H9 (cell line): Measurements from ENCODE around the gene FOXA2. TPM values are rescaled to one million over a fixed set of nuclear protein-coding genes. Genes with fewer than 3 reads are reported as not detected.

Source experiments
- DNase-seq: peaks from one replicate; pipeline ENCODE4 v3.0.0-alpha.2; 2017
- H2AFZ ChIP-seq: one replicate; pipeline ENCODE4 v1.6.1; 2013; ENCODE audit warnings: mild to moderate bottlenecking, low read length, control low read depth, moderate library complexity
- H2AK5ac ChIP-seq: 2 replicates; pipeline ENCODE4 v1.6.1; 2013; ENCODE audit warnings: low read length, control low read depth, mixed read lengths; ENCODE audit not compliant: insufficient read length
- H2BK120ac ChIP-seq: one replicate; pipeline ENCODE4 v1.6.1; 2013; ENCODE audit warnings: low read depth, mild to moderate bottlenecking, low read length, control low read depth, inconsistent platforms; ENCODE audit not compliant: poor library complexity, severe bottlenecking
- H2BK12ac ChIP-seq: 2 replicates; pipeline ENCODE4 v1.6.1; 2013; ENCODE audit warnings: low read length, control low read depth, mixed read lengths, low read depth; ENCODE audit not compliant: insufficient read length
- H2BK15ac ChIP-seq: 2 replicates; pipeline ENCODE4 v1.6.1; 2013; ENCODE audit warnings: low read depth, low read length, control low read depth
- H2BK20ac ChIP-seq: one replicate; pipeline ENCODE4 v1.6.1; 2013; ENCODE audit warnings: low read depth, mild to moderate bottlenecking, low read length, control low read depth, inconsistent platforms; ENCODE audit not compliant: poor library complexity, severe bottlenecking
- H2BK5ac ChIP-seq: 2 replicates; pipeline ENCODE4 v1.6.1; 2013; ENCODE audit warnings: low read length, control low read depth, mixed read lengths; ENCODE audit not compliant: insufficient read length
- H3K14ac ChIP-seq: 2 replicates; pipeline ENCODE4 v1.6.1; 2013; ENCODE audit warnings: low read length, control low read depth; ENCODE audit not compliant: insufficient read depth
- H3K18ac ChIP-seq: 2 replicates; pipeline ENCODE4 v1.6.1; 2013; ENCODE audit warnings: low read depth, mild to moderate bottlenecking, mixed read lengths, low read length, control low read depth; ENCODE audit not compliant: insufficient read length
- H3K23ac ChIP-seq: 2 replicates; pipeline ENCODE4 v1.6.1; 2013; ENCODE audit warnings: low read length, control low read depth, mixed read lengths, low read depth; ENCODE audit not compliant: insufficient read length
- H3K23me2 ChIP-seq: 2 replicates; pipeline ENCODE4 v1.6.1; 2013; ENCODE audit warnings: low read depth, mild to moderate bottlenecking, mixed read lengths, low read length, control low read depth; ENCODE audit not compliant: insufficient read length, poor library complexity, severe bottlenecking
- H3K27ac ChIP-seq: 2 replicates; pipeline ENCODE4 v1.5.1; 2013; ENCODE audit warnings: low read length, control low read depth, mixed read lengths, low read depth; ENCODE audit not compliant: insufficient read length
- H3K27me3 ChIP-seq: 2 replicates; pipeline ENCODE4 v1.6.1; 2013; ENCODE audit warnings: low read length, control low read depth, inconsistent platforms; ENCODE audit not compliant: insufficient read depth
- H3K4ac ChIP-seq: 2 replicates; pipeline ENCODE4 v1.6.1; 2013; ENCODE audit warnings: low read depth, mild to moderate bottlenecking, control low read depth, inconsistent platforms, low read length, moderate library complexity
- H3K4me1 ChIP-seq: 2 replicates; pipeline ENCODE4 v1.6.1; 2013; ENCODE audit warnings: low read length, control low read depth, inconsistent platforms; ENCODE audit not compliant: insufficient read depth
- H3K4me2 ChIP-seq: 2 replicates; pipeline ENCODE4 v1.6.1; 2013; ENCODE audit warnings: low read length, control low read depth, mixed read lengths; ENCODE audit not compliant: insufficient read length, insufficient read depth
- H3K56ac ChIP-seq: 2 replicates; pipeline ENCODE4 v1.6.1; 2013; ENCODE audit warnings: low read depth, mild to moderate bottlenecking, mixed read lengths, low read length, control low read depth; ENCODE audit not compliant: insufficient read length
- H3K79me1 ChIP-seq: 2 replicates; pipeline ENCODE4 v1.6.1; 2013; ENCODE audit warnings: low read depth, mild to moderate bottlenecking, moderate library complexity, low read length, control low read depth, inconsistent platforms; ENCODE audit not compliant: insufficient read depth, poor library complexity, severe bottlenecking
- H3K79me2 ChIP-seq: 2 replicates; pipeline ENCODE4 v1.6.1; 2013; ENCODE audit warnings: low read length, control low read depth, inconsistent platforms; ENCODE audit not compliant: insufficient read depth
- H3K9ac ChIP-seq: 2 replicates; pipeline ENCODE4 v1.6.1; 2013; ENCODE audit warnings: low read length, control low read depth, mixed read lengths; ENCODE audit not compliant: insufficient read length; ENCODE audit errors: extremely low read depth
- H3K9me3 ChIP-seq: one replicate; pipeline ENCODE4 v1.6.1; 2013; ENCODE audit warnings: low read depth, low read length, inconsistent platforms; ENCODE audit not compliant: control insufficient read depth
- H3T11ph ChIP-seq: one replicate; pipeline ENCODE4 v1.6.1; 2013; ENCODE audit warnings: mild to moderate bottlenecking, low read length, control low read depth, inconsistent platforms
- H4K20me1 ChIP-seq: one replicate; pipeline ENCODE4 v1.6.1; 2013; ENCODE audit not compliant: control insufficient read depth, insufficient read length, insufficient read depth
- H4K5ac ChIP-seq: 2 replicates; pipeline ENCODE4 v1.6.1; 2013; ENCODE audit warnings: low read depth, mild to moderate bottlenecking, mixed read lengths, low read length, control low read depth; ENCODE audit not compliant: insufficient read length
- H4K8ac ChIP-seq: replicated peaks from 2 replicates; pipeline ENCODE4 v1.6.1; 2013; ENCODE audit warnings: low read length, control low read depth, mixed read lengths, low read depth; ENCODE audit not compliant: insufficient read length
- H4K91ac ChIP-seq: 2 replicates; pipeline ENCODE4 v1.6.1; 2013; ENCODE audit warnings: low read depth, mild to moderate bottlenecking, moderate library complexity, mixed read lengths, low read length, control low read depth; ENCODE audit not compliant: insufficient read length
- H3K27ac Mint-ChIP-seq, 3 experiments: 2 replicates in 2 of 3; 3 replicates in 1 of 3; pipeline ENCODE4 v1.8.0; 2020 to 2021; ENCODE audit warnings: mixed read lengths in 3 of 3, mild to moderate bottlenecking in 1 of 3, moderate library complexity in 1 of 3
- H3K27me3 Mint-ChIP-seq: 2 replicates; pipeline ENCODE4 v1.8.0; 2021; ENCODE audit warnings: low read depth, mild to moderate bottlenecking, moderate library complexity, mixed read lengths
- H3K36me3 Mint-ChIP-seq, 3 experiments: 2 replicates in 2 of 3; 3 replicates in 1 of 3; pipeline ENCODE4 v1.8.0; 2020 to 2021; ENCODE audit warnings: low read depth in 3 of 3, mixed read lengths in 3 of 3; ENCODE audit not compliant: insufficient read depth in 1 of 3
- H3K4me1 Mint-ChIP-seq, 2 experiments: 2 replicates each; pipeline ENCODE4 v1.8.0; 2020; ENCODE audit warnings: mixed read lengths in 2 of 2
- H3K4me3 Mint-ChIP-seq, 2 experiments: 2 replicates in 1 of 2; 3 replicates in 1 of 2; pipeline ENCODE4 v1.8.0; 2020 to 2021; ENCODE audit warnings: mild to moderate bottlenecking in 2 of 2, mixed read lengths in 2 of 2, moderate library complexity in 1 of 2
- H3K9me3 Mint-ChIP-seq, 2 experiments: 2 replicates in 1 of 2; 3 replicates in 1 of 2; pipeline ENCODE4 v1.8.0; 2020; ENCODE audit warnings: mild to moderate bottlenecking in 2 of 2, mixed read lengths in 2 of 2, moderate library complexity in 1 of 2
- CTCF ChIP-seq: fragments of 200-600 bp; sonication (generic); conservative IDR thresholded peaks from 3 replicates; pipeline ENCODE4 v1.8.0; 2021; ENCODE audit warnings: antibody characterized with exemption, mild to moderate bottlenecking
- WGBS: extraction: QIAGEN DNeasy Blood & Tissue Kit; methylation state at CpG from one replicate; pipeline ENCODE4 v1.1.7; 2013; ENCODE audit warnings: missing lambda C conversion rate, low lambda C conversion rate, mixed read lengths; ENCODE audit not compliant: insufficient read length; ENCODE audit errors: extremely low coverage; 5-methylcytosine and 5-hydroxymethylcytosine counted together
- total RNA-seq: library from RNA; stranded (reverse); gene quantifications from 2 replicates; pipeline ENCODE4 v1.2.1, GENCODE V29; 2021

The FOXA2 gene
- total RNA-seq, 1 experiment from 2014 or later, result not detected

GRCh38 chr20:22535483-22535882 lies 48.9 kb downstream of the FOXA2 start:
- no peak overlapping the region for H3K9ac ChIP-seq
- no peak overlapping the region for H2BK120ac ChIP-seq
- H4K91ac ChIP-seq, result no peak overlapping the region
- H3K56ac ChIP-seq, result no peak overlapping the region
- no peak for TF ChIP-seq CTCF
- H3K23me2 ChIP-seq, result no peaks in the 10 kb centered on the region
- H3K4me2 ChIP-seq, result no peak overlapping the region
- no peak overlapping the region for H2AK5ac ChIP-seq
- H3K4ac ChIP-seq, result no peak overlapping the region
- no peak overlapping the region for H3K27ac ChIP-seq
- H4K8ac ChIP-seq, result no peak overlapping the region
- H3K27me3 ChIP-seq, result no peaks in the 10 kb centered on the region; the same call in 1 of the 2 replicates
- no peak overlapping the region for H3K18ac ChIP-seq
- no peak overlapping the region for H2BK12ac ChIP-seq
- no peak overlapping the region for H2BK5ac ChIP-seq
- H3K9me3 Mint-ChIP-seq, result no peaks in the 10 kb centered on the region; a peak in 1 of 5 replicates
- no peak overlapping the region for H3K4me3 Mint-ChIP-seq
- H3T11ph ChIP-seq, result no peak overlapping the region
- no peaks in the 10 kb centered on the region for H3K4me1 ChIP-seq
- H2BK15ac ChIP-seq, result no peak overlapping the region
- no peak overlapping the region for H4K5ac ChIP-seq
- no peaks in the 10 kb centered on the region; a peak in 1 of 7 replicates for H3K36me3 Mint-ChIP-seq
- no peak overlapping the region for H3K23ac ChIP-seq
- no peaks in the 10 kb centered on the region for H4K20me1 ChIP-seq
- H2BK20ac ChIP-seq, result no peak overlapping the region
- H3K27ac Mint-ChIP-seq, result no peak overlapping the region
- H2AFZ ChIP-seq, result no peak overlapping the region
- H3K79me2 ChIP-seq, result no peaks in the 10 kb centered on the region
- DNase-seq, result no peak
- H3K9me3 ChIP-seq, result no peaks in the 10 kb centered on the region
- WGBS, result no CpG with 5 or more reads among the region's 5 CpGs
- no peaks in the 10 kb centered on the region for H3K79me1 ChIP-seq
- H3K4me1 Mint-ChIP-seq, result peaks cover 14 to 15% of the 10 kb centered on the region in 2 experiments
- peaks cover 67% of the 10 kb centered on the region for H3K27me3 Mint-ChIP-seq
- no peak overlapping the region for H3K14ac ChIP-seq
